GM21526 (cell line): Measurements from ENCODE around the gene NR2E1.

Experiments used
- ATAC-seq: cut with Tn5 transposase; IDR thresholded peaks from one replicate; pipeline ENCODE4 v1.9.1; 2021; ENCODE audit warnings: moderate library complexity; ENCODE audit not compliant: unreplicated experiment, low FRiP score

The NR2E1 gene

DNA sequence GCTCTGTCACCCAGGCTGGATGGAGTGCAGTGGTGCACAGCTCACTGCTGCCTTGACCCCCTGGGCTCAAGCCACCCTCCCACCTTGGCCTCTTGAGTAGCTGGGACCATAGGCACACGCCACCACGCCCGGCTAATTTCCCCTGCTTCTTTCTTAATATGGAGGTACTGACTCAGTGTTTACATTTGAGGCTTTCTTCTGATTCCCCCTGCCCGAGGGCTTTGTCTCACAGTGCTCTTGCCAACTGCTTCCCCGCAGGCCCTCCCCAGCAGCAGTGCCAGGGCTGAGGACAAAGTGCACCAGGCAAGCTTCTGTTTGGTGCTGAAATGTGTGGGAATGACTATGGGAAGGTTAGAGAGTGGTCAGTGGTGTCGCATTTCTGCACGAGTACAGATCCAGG, 34.8 kb downstream of the NR2E1 start:
- no peak for ATAC-seq

DNA sequence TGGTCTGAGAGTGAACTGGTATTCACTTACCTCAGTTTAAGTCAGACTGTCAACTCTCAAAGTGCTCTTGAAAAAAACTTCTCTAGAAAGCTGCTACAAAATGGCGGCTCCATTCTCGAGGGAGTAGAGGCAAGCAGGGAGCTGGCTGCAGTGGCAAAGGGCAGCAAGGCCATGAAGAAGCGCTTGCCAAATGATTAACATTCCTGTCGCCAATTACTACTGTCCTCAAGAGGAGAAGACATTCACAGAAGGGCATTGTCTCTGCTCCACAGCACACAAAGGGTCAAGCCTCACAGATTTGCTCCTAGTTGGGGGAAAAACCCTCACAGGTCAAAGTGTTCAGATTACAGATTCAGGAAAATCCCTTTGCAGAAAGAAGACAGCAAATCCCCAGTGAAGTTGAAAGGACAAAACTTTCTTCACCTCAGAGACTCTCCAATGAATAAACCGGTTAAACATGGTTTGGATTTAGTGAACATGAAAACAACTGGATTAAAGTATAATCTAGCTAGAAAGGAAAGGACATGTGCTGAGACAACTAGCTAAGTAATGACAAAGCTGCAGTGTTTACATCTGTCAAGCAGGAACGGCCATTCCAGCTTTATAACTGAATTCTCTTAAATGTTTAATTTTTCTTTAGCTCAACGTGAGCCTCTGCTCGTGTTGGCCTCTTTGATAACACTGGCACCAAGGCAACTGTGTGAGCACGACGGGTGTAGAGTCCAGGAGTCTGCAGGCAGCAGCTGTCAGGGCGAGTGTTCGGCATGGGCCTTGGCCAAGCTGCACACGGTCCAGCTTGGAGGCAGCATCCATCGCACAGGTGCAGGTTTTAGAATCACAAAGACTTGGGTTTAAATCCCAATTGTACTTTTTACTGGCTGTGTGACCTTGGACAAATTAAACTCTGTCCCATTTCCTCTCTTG, 37.6 kb downstream of the NR2E1 start:
- ATAC-seq = no peak

DNA sequence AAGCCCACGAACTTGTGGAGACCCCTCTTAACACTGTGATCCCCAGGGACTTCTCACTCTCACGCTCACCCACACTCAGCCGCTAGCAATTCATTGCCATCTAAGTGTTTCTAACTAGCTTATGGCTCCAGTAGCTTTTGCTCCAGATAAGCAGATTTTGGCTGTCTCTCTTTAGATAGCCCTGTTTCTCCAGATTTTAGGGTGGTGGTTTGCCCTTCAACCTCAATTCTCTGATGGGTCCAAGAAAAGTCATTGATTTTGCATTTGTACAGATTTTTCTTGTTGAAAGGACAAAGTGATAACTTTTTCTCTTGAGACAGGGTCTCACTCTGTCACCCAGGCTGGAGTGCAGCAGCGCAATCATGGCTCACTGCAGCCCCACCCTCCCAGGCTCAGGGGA, 41.2 kb downstream of the NR2E1 start:
- ATAC-seq = no peak

DNA sequence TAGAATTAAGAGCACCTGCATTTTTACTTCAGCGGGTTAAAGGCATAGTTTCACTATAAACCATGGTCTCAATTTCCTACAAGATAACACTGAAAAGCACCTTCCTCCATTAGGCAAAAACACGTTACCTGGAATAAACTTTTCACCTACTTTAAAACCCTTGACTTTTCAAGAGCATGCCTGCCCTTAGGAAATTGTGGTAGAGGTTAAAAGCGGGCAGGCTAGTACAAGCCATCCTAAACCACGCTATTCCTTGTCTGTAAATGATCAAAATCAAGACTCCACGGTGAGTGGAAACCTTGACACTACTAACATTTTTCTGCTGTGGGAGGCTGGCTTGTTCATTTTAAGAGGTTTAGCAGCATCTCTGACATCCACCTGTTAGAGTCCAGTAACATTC, 43.9 kb downstream of the NR2E1 start:
- no peak for ATAC-seq

DNA sequence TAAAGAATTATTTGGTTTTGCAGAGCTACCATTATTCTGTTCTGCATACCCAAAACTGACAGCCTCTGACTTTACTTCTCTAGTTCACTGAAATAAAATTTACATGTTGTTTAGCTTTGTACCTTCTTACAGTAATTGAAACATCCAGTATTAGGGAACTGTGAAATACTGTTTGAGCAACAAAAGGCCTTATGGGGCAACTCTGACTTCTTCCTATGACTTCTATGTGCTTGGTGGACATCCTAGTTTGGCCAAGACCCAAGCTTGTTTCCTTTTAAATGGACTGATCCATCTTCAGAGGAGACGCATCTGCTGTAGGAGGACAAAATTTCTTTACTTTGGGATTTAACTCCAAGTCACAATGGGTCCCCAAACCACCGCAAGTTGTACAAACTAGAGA, 44.7 kb downstream of the NR2E1 start:
- ATAC-seq = no peak

DNA sequence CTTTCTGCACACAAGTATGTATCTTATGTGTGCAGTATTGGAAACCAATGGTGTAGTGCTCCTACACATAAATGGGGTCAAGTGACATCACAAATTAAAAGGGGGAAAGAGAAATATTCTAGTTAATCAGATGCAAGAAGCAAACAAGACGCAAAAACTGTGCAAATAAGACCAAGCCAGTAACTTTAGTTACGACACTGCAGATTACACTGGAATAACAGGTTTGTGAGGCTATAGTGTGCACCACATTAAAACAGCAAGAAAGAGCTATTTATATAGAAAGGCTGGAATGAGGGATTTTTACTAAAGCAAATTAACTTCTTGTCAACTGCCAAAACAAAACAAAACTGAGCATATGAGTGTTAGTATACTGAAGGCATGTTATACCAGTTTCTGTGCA, 45.8 kb downstream of the NR2E1 start:
- ATAC-seq = no peak

DNA sequence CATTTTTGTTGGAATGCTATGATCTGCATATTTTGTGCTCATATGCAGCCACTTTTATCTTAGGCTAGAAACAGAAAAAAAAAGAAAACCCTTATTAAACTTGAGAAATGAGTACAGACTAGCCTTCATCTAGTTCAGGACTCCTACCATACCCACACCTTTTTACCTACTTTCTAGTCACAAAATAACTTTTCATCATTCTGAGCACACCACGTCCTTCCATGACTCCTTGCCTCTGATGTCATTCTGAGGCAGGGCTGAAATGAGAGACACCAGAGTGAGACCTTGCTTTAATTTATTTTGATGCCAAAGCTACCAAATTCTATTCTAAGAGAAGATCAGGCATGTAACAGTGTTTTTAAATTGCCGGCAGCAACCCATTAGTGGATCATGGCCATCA, 56.2 kb downstream of the NR2E1 start:
- ATAC-seq = no peak

DNA sequence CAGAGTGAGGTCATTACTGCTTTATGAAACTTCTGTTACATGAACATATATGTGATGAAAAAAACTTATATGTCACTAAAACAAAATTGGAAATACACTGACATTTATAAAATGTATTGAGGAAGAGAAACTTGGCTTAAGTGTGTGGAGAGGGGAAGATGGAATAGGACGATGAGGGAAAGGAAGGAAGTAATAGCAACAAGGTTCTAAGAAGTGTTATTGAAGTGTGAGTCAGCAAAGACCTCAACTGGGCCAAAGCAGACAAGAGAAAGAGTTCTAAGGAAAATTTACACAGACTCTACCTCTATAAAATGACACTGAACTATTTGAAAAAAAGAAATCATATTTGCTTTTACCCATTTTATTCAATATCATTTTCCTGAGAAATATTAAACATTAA, 56.7 kb downstream of the NR2E1 start:
- no peak for ATAC-seq

DNA sequence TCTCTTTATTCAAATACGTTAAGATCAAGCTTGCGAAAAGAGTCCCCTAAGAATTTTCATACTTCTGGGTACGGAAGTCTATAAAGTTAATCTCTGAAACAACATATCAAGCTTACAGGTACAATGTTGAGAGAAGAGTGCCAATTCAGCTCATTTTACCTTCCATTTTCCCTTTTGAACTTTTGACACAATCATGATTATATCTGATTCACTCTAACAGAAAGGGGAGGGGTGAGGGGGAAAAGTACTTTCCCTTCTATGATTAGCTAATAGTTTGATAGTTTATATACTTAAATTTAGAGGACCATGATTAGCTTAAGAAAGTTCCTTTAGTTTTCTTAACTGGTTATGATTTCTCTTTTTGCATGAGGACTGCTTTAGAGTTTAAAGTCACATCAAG, 61.5 kb downstream of the NR2E1 start:
- ATAC-seq = no peak

DNA sequence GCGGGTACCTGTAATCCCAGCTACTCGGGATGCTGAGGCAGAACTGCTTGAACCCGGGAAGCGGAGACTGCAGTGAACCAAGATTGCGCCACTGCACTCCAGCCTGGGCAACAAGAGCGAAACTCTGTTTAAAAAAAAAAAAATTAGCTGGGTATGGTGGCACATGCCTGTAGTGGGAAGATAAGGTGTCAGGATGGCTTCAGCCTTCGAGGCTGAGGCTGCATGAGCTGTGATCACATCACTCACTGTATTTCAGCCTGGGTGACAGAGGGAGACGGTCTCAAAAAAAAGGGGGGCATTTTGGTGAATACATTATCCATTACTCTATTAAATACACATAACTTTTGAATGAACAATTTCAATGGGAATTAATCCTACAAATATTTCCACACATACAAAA, 62.6 kb downstream of the NR2E1 start:
- no peak for ATAC-seq

DNA sequence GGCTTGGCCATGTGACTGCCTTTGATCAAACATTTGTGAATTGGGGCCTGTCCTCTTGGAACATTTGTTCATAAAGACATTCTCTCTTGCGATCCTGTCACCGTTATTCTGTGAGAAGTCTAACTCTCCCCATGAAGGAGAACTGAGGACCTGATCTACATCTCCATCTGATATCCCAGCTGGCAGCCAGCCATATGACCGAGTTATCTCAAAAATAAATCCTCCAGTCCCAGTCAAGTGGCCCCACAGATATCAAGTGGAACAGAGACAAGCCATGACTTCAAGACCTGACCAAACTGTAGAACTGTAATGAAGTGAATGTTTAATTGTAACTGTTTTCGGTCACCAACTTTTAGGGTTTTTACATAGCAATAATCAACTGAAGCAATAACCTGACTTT, 69.3 kb downstream of the NR2E1 start:
- no peak for ATAC-seq

DNA sequence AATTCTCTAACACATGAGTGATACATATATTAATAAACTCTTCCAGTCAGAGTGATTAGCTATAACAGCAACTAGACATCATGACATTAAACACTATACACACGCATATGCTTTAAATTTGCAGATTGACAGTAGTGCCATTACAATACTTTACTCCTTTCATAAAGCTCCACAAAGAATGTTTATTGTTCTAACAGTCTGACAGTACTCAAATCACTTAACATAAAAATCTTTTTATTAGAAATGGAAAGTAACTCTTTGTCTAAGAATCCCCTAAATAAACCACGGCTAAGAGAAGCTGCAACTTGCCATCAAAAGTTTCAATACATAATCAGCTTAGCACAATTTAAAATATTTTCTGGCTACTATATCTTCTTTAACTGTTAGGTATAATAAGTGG, 71.0 kb downstream of the NR2E1 start:
- ATAC-seq = no peak

DNA sequence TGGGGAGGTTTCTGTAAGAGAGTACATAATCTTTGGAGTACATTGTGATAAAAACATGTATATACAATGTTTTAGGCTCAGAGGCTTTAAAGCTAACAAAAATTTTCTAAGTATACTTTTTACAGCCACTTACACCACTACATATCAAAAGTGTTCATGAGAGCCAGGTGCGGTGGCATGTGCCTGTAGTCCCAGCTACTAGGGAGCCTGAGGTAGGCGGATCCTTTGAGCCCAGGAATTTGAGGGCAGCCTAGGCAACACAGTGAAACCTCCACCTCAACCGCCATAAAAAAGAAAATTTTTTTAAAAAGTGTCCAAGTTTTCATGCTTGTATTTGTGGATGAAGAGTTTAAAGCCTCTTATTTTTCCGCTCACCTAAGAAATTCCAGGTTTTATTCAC, 72.5 kb downstream of the NR2E1 start:
- ATAC-seq = no peak
